Ishikawa (cell line): Measurements from ENCODE around the gene BIRC5.

ENCODE experiments used
- CEBPB ChIP-seq: IDR thresholded peaks from 2 replicates; pipeline ENCODE4 v1.6.1; 2012
- CREB1 ChIP-seq: IDR thresholded peaks from 2 replicates; pipeline ENCODE4 v1.6.1; 2012; ENCODE audit warnings: low read depth
- EGR1 ChIP-seq: IDR thresholded peaks from 2 replicates; pipeline ENCODE4 v1.6.1; 2012
- EP300 ChIP-seq: IDR thresholded peaks from 2 replicates; pipeline ENCODE4 v1.6.1; 2012; ENCODE audit warnings: borderline replicate concordance
- FOXM1 ChIP-seq: IDR thresholded peaks from 2 replicates; pipeline ENCODE4 v1.6.1; 2012; ENCODE audit warnings: low read depth, borderline replicate concordance
- NFIC ChIP-seq: IDR thresholded peaks from 2 replicates; pipeline ENCODE4 v1.6.1; 2012
- RAD21 ChIP-seq: IDR thresholded peaks from 2 replicates; pipeline ENCODE4 v1.6.1; 2012; ENCODE audit warnings: low read depth
- TAF1 ChIP-seq: IDR thresholded peaks from 2 replicates; pipeline ENCODE4 v1.6.1; 2012; ENCODE audit warnings: low read depth, mild to moderate bottlenecking
- TCF12 ChIP-seq: IDR thresholded peaks from 2 replicates; pipeline ENCODE4 v1.6.1; 2012; ENCODE audit warnings: low read depth
- TEAD4 ChIP-seq: IDR thresholded peaks from 2 replicates; pipeline ENCODE4 v1.6.1; 2012
- YY1 ChIP-seq: IDR thresholded peaks from 2 replicates; pipeline ENCODE4 v1.6.1; 2012; ENCODE audit warnings: low read depth
- ZBTB7A ChIP-seq: IDR thresholded peaks from 2 replicates; pipeline ENCODE4 v1.6.1; 2012; ENCODE audit warnings: low read depth
- TF ChIP-seq, protein P1 (sequence below): IDR thresholded peaks from 2 replicates; pipeline ENCODE4 v1.6.1; 2012
- TF ChIP-seq, protein P2 (sequence below): IDR thresholded peaks from 2 replicates; pipeline ENCODE4 v1.6.1; 2012; ENCODE audit warnings: low read depth, mild to moderate bottlenecking
- TF ChIP-seq, protein P3 (sequence below): IDR thresholded peaks from 2 replicates; pipeline ENCODE4 v1.6.1; 2012

BIRC5 gene

DNA sequence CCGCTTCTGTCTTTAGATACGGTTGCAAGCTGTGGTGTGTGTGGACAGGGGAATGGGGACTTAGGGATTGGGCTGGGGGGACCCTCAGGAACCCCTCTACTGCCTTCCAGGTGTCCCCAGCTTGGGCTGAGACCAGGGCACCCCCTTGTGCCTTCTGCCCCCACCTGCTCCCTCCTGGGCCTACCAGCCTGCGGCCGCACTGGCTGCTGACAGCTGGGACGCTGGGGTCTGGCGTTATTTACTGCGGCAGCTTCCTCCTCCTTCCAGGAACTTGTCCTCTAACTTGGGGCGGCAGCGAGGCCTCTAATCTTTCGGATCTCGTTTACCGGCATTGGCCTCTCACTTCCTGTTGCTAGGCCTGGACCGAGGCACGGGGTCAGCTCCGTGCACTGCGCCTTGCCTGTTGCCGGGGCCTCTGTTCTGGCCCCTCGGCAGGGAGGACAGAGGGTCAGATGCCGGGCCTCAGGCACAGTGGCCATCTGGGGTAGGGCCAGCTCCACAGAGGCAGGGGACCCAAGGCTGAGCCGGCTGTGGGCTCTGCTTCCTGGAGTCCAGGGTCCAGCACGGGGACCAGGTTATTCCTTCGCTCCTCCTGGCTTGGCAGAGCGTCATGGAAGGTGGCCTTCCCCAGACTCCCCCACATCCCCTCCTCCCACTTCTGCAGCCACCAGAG is 49.1 kb downstream of the BIRC5 start:
- TF ChIP-seq, protein P1, sequence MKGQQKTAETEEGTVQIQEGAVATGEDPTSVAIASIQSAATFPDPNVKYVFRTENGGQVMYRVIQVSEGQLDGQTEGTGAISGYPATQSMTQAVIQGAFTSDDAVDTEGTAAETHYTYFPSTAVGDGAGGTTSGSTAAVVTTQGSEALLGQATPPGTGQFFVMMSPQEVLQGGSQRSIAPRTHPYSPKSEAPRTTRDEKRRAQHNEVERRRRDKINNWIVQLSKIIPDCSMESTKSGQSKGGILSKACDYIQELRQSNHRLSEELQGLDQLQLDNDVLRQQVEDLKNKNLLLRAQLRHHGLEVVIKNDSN = no peak
- no peak for TF ChIP-seq ZBTB7A
- TF ChIP-seq TAF1 = no peak
- TF ChIP-seq FOXM1 = no peak
- TF ChIP-seq, protein P2, sequence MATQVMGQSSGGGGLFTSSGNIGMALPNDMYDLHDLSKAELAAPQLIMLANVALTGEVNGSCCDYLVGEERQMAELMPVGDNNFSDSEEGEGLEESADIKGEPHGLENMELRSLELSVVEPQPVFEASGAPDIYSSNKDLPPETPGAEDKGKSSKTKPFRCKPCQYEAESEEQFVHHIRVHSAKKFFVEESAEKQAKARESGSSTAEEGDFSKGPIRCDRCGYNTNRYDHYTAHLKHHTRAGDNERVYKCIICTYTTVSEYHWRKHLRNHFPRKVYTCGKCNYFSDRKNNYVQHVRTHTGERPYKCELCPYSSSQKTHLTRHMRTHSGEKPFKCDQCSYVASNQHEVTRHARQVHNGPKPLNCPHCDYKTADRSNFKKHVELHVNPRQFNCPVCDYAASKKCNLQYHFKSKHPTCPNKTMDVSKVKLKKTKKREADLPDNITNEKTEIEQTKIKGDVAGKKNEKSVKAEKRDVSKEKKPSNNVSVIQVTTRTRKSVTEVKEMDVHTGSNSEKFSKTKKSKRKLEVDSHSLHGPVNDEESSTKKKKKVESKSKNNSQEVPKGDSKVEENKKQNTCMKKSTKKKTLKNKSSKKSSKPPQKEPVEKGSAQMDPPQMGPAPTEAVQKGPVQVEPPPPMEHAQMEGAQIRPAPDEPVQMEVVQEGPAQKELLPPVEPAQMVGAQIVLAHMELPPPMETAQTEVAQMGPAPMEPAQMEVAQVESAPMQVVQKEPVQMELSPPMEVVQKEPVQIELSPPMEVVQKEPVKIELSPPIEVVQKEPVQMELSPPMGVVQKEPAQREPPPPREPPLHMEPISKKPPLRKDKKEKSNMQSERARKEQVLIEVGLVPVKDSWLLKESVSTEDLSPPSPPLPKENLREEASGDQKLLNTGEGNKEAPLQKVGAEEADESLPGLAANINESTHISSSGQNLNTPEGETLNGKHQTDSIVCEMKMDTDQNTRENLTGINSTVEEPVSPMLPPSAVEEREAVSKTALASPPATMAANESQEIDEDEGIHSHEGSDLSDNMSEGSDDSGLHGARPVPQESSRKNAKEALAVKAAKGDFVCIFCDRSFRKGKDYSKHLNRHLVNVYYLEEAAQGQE = no peak
- no peak for TF ChIP-seq TEAD4
- TF ChIP-seq NFIC = no peak
- no peak for TF ChIP-seq EP300
- no peak for TF ChIP-seq TCF12

DNA sequence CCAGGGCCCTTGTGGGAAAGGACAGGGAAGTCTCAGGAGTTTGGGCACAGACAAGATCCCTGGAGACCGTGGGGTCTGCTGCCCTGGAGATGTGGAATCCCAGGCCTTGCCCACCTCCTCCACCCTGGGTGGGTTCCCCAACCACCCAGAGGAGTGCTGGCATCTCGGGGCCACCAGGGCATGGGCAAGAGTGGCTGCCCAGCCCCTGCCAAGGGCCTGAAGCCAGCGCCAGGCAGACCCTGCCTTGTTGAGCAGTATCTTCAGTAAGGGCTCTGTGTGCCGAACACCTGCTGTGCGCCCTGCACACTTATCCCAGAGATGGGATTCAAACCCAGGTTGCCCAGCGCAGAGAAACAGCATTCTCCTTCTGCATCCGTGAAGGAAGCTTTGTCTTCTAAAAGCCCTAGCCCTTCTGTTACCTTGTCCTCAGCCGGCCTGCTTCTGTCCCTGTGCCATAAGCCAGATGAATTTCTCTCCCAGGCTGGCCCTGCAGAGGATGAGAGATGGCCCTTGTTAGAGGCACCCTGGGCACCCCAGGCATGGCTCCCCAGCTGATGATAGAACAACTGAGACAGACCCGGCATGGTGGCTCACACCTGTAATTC is 49.8 kb downstream of the BIRC5 start:
- TF ChIP-seq, protein P3, sequence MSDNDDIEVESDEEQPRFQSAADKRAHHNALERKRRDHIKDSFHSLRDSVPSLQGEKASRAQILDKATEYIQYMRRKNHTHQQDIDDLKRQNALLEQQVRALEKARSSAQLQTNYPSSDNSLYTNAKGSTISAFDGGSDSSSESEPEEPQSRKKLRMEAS = no peak
- TF ChIP-seq EGR1 (no peak), EP300 (no peak), TAF1 (no peak), CEBPB (no peak)
- TF ChIP-seq, protein P2 = no peak

DNA sequence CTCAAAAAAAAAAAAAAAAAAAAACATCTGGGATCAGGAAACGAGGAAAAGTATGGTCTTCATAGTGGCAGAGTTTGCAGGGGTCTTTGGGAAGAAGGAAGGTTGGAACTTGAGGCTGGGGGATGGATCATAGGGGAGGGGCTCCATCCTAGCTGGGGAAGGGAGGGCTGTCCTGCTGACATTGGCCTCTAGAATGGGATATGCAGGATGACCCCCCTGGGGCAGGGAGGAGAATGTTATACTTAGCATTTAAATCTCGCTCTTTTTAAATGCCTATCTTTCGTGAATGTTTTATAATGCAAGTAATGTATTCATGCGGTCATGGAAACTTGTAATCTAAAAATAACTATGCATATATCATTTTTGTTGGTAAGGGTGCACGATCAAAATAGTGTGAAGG is 50.5 kb downstream of the BIRC5 start:
- TF ChIP-seq CREB1 (no peak), ZBTB7A (no peak), EP300 (no peak), YY1 (no peak), TEAD4 (no peak), NFIC (no peak), TCF12 (no peak), EGR1 (no peak), TAF1 (no peak), RAD21 (no peak)
- TF ChIP-seq, protein P3 = no peak

DNA sequence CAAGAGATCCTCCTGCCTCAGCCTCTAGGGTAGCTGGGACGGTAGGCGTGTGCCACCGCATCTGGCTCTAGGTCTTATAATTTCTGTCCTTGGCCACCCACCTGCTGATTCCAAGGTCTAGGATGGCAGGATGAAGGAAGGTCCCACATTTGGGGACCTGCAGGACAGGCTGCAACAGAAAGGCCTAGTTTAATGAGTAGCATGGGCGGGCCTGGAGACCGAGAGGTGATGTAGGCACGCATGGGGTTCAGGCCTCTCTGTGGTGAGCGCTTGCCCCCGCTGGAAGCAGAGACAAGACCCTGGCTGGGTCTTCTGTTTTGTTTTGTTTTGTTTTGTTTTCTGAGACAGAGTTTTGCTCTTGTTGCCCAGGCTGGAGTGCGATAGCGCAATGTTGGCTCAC is 51.1 kb downstream of the BIRC5 start:
- no peak for TF ChIP-seq CEBPB
- TF ChIP-seq RAD21 = no peak
- TF ChIP-seq, protein P1 = no peak
- TF ChIP-seq EGR1 = no peak
- no peak for TF ChIP-seq TEAD4
- TF ChIP-seq ZBTB7A = no peak
- TF ChIP-seq TCF12 = no peak
- TF ChIP-seq TAF1 = no peak
- TF ChIP-seq NFIC = no peak
- no peak for TF ChIP-seq YY1
- TF ChIP-seq, protein P2 = no peak
- TF ChIP-seq FOXM1 = no peak
- TF ChIP-seq CREB1 = no peak
- TF ChIP-seq, protein P3 = no peak
